Measurements from ENCODE around the gene TNK2. TPM values are rescaled to one million over a fixed set of nuclear protein-coding genes. Genes with fewer than 3 reads are reported as not detected.

Gene TNK2
- total RNA-seq, 1 experiment from 2014 or later, result 55.1 TPM

GRCh38 chr3:195877136-195877715 is 31.1 kb downstream of the TNK2 start:
- H3K4me3 ChIP-seq (replicated peaks in 1 of 2; ENCODE audit: low read depth in 1 of 2, low read length in 2 of 2), result peak overlapping the region; percentile 26 to 40; a peak in 3 of 4 replicates
- H3K36me3 ChIP-seq (ENCODE audit: control insufficient read depth in 1 of 2, insufficient read depth in 2 of 2, low read length in 2 of 2), result peaks cover 0 to 5% of the 10 kb centered on the region in 2 experiments; a peak in 2 of 4 replicates
- no TSS peak for BruUV-seq (replicated peaks)
- H3K9me2 ChIP-seq (ENCODE audit: insufficient read depth), result no peaks in the 10 kb centered on the region
- ChIA-PET RAD21 (ENCODE audit: low non-redundant PET in 1 of 2, low total read pairs in 2 of 2, uncharacterized antibody in 2 of 2, unreplicated experiment in 2 of 2) (no interaction called here), POLR2A (no interaction called here), CTCF (interaction anchor here (0.5 to 2.5 kb wide), 4 partner anchors 14 to 646 kb away, joined by 3 to 19 read pairs (median 4); no protein-coding TSS in a partner anchor)
- peaks cover 21 to 46% of the 10 kb centered on the region in 2 experiments for H3K4me1 ChIP-seq (ENCODE audit: control insufficient read depth in 1 of 2, insufficient read depth in 2 of 2, low read length in 2 of 2)
- H3K79me2 ChIP-seq (ENCODE audit: insufficient read depth, low read length), result no peaks in the 10 kb centered on the region
- peak overlapping the region; percentile 78 for H3K4me2 ChIP-seq (ENCODE audit: low read length)
- peak overlapping the region; percentile 46; the same call in 1 of the 2 replicates for H3K27ac ChIP-seq (ENCODE audit: low read depth, low read length)
- ATAC-seq (no peak), DNase-seq (ENCODE audit: low read depth, low spot score) (no peak)
- no peaks in the 10 kb centered on the region for H3K9me3 ChIP-seq (ENCODE audit: control insufficient read depth in 1 of 2, insufficient read depth in 1 of 2, low read depth in 1 of 2, low read length in 2 of 2)
- TF ChIP-seq ELF1 (IDR thresholded peaks at IDR 0.05; ENCODE audit: borderline replicate concordance, low read depth), result no peak
- no peak for TF ChIP-seq SIN3A (IDR thresholded peaks at IDR 0.05; ENCODE audit: low read depth)
- no peak for TF ChIP-seq RAD21 (IDR thresholded peaks at IDR 0.05; ENCODE audit: low read depth)
- no peak for TF ChIP-seq CTCF (IDR thresholded peaks at IDR 0.05 in 2 of 3, conservative IDR thresholded peaks at IDR 0.05 in 1 of 3; ENCODE audit: borderline replicate concordance in 1 of 3, insufficient read depth in 1 of 3, low read depth in 2 of 3, low read length in 2 of 3)
- no peak for TF ChIP-seq ATF3 (IDR thresholded peaks at IDR 0.05)
- TF ChIP-seq, protein P1, sequence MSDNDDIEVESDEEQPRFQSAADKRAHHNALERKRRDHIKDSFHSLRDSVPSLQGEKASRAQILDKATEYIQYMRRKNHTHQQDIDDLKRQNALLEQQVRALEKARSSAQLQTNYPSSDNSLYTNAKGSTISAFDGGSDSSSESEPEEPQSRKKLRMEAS (IDR thresholded peaks at IDR 0.05), result no peak
- TF ChIP-seq CEBPB (IDR thresholded peaks at IDR 0.05; ENCODE audit: low read depth), result no peak
- TF ChIP-seq EZH2phosphoT487 (IDR thresholded peaks at IDR 0.05; ENCODE audit: borderline replicate concordance), result no peak
- TF ChIP-seq JUND (IDR thresholded peaks at IDR 0.05), result no peak
- H3K9ac ChIP-seq (ENCODE audit: low read length), result peak overlapping the region; percentile 59
- intact Hi-C loops (cut with micrococcal nuclease), result no loop called here
- H3K27me3 ChIP-seq (ENCODE audit: insufficient read depth, low read length), result no peaks in the 10 kb centered on the region
- no peaks in the 10 kb centered on the region for H4K20me1 ChIP-seq (ENCODE audit: insufficient read depth)
- H2AFZ ChIP-seq (ENCODE audit: low read depth, low read length, poor library complexity, severe bottlenecking), result no peak overlapping the region

Measured in HCT116 (cell line).